Keratinocyte (primary cell): Measurements from ENCODE around the gene GABRD.

Experiments
- CTCF ChIP-seq, 3 experiments: IDR thresholded peaks in 1 of 3; conservative IDR thresholded peaks in 1 of 3; optimal IDR thresholded peaks in 1 of 3; 2 replicates in 2 of 3; 3 replicates in 1 of 3; pipeline versions ENCODE3 to v1.5.1; 2011; ENCODE audit warnings: low read length in 3 of 3, mild to moderate bottlenecking in 3 of 3, moderate library complexity in 2 of 3, control low read depth in 1 of 3, inconsistent platforms in 1 of 3; ENCODE audit not compliant: insufficient read depth in 2 of 3; ENCODE audit errors: extremely low read depth in 1 of 3
- EZH2 ChIP-seq: IDR thresholded peaks from one replicate; pipeline ENCODE4 v1.6.1; 2012; ENCODE audit warnings: inconsistent platforms, mild to moderate bottlenecking, low read length, moderate library complexity

- TF ChIP-seq CTCF (optimal IDR thresholded peaks at IDR 0.05 in 1 of 3, IDR thresholded peaks at IDR 0.05 in 1 of 3, conservative IDR thresholded peaks at IDR 0.05 in 1 of 3; ENCODE audit: extremely low read depth in 1 of 3, insufficient read depth in 2 of 3, low read length in 3 of 3) (no peak), EZH2 (no peak)
These were observed 26.5 kb downstream of the GABRD start for GRCh38 chr1:2045468-2046173.
